Neutrophil (primary cell): Measurements from ENCODE around the gene DTX3L.

Source experiments
- H3K27ac ChIP-seq: fragments of 200-600 bp; sonication (generic); 2 replicates; pipeline ENCODE4 v1.5.1; 2016; ENCODE audit warnings: mild to moderate bottlenecking, moderate library complexity
- H3K27me3 ChIP-seq: fragments of 200-600 bp; sonication (generic); 2 replicates; pipeline ENCODE4 v1.6.0; 2016; ENCODE audit warnings: mild to moderate bottlenecking
- H3K36me3 ChIP-seq: fragments of 200-600 bp; sonication (generic); 2 replicates; pipeline ENCODE4 v1.5.1; 2017
- H3K4me1 ChIP-seq, 2 experiments: fragments of 200-600 bp in 1 of 2; sonication (generic) in 1 of 2; 1 replicate in 1 of 2; 2 replicates in 1 of 2; pipeline versions ENCODE4 v1.5.1 to v1.6.1; 2013 to 2016; ENCODE audit warnings: low read depth in 1 of 2, low read length in 1 of 2, mild to moderate bottlenecking in 1 of 2, moderate library complexity in 1 of 2; ENCODE audit not compliant: control insufficient read depth in 1 of 2, insufficient read depth in 1 of 2
- H3K4me3 ChIP-seq, 2 experiments: fragments of 200-600 bp in 1 of 2; sonication (generic) in 1 of 2; 1 replicate in 1 of 2; 2 replicates in 1 of 2; pipeline ENCODE4 v1.5.1; 2013 to 2016; ENCODE audit warnings: low read depth in 1 of 2, low read length in 1 of 2, mild to moderate bottlenecking in 1 of 2, moderate library complexity in 1 of 2
- H3K9me3 ChIP-seq: fragments of 200-600 bp; sonication (generic); 2 replicates; pipeline ENCODE4 v1.5.1; 2016
- TF ChIP-seq, protein P1 (sequence below): fragments of 200-600 bp; sonication (generic); IDR thresholded peaks from 2 replicates; pipeline ENCODE4 v1.5.1; 2016; ENCODE audit warnings: antibody characterized with exemption

DTX3L gene

GRCh38 chr3:122602011-122602710 lies 38.0 kb downstream of the DTX3L start:
- TF ChIP-seq, protein P1, sequence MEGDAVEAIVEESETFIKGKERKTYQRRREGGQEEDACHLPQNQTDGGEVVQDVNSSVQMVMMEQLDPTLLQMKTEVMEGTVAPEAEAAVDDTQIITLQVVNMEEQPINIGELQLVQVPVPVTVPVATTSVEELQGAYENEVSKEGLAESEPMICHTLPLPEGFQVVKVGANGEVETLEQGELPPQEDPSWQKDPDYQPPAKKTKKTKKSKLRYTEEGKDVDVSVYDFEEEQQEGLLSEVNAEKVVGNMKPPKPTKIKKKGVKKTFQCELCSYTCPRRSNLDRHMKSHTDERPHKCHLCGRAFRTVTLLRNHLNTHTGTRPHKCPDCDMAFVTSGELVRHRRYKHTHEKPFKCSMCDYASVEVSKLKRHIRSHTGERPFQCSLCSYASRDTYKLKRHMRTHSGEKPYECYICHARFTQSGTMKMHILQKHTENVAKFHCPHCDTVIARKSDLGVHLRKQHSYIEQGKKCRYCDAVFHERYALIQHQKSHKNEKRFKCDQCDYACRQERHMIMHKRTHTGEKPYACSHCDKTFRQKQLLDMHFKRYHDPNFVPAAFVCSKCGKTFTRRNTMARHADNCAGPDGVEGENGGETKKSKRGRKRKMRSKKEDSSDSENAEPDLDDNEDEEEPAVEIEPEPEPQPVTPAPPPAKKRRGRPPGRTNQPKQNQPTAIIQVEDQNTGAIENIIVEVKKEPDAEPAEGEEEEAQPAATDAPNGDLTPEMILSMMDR = no peak
- Histone ChIP-seq H3K4me1 (no peaks in the 10 kb centered on the region), H3K9me3 (no peaks in the 10 kb centered on the region), H3K27ac (no peak overlapping the region), H3K36me3 (no peaks in the 10 kb centered on the region), H3K27me3 (no peaks in the 10 kb centered on the region), H3K4me3 (no peak overlapping the region)

DNA sequence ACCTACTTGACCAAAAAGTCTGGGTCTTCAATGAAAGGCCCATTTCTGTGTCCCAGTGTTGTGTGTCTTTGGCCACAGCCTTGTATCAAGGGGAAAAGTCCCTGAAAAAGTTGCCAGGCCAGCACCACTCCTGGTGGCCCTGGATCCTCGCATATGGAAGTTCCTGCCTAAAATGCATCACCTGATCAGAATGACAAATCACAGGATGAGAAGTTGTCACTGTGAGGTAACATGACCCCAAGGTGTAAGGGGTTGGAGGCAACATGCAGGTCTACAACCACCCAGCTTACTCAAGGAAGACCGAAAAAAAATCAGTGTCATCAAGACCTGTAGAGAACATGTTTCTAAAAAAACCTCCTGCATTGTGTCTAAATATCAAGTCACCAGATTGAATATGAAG lies 38.9 kb downstream of the DTX3L start:
- Histone ChIP-seq H3K27me3 (no peaks in the 10 kb centered on the region), H3K4me1 (no peaks in the 10 kb centered on the region), H3K9me3 (no peaks in the 10 kb centered on the region), H3K4me3 (no peak overlapping the region), H3K36me3 (no peaks in the 10 kb centered on the region), H3K27ac (no peak overlapping the region)
- TF ChIP-seq, protein P1 = no peak

GRCh38 chr3:122606330-122606729 lies 42.2 kb downstream of the DTX3L start:
- no peaks in the 10 kb centered on the region for H3K27me3 ChIP-seq
- no peak overlapping the region for H3K27ac ChIP-seq
- H3K36me3 ChIP-seq = no peaks in the 10 kb centered on the region
- no peaks in the 10 kb centered on the region for H3K9me3 ChIP-seq
- TF ChIP-seq, protein P1 = no peak
- H3K4me3 ChIP-seq = no peak overlapping the region
- H3K4me1 ChIP-seq = no peaks in the 10 kb centered on the region

GRCh38 chr3:122608916-122609315 lies 44.8 kb downstream of the DTX3L start:
- Histone ChIP-seq H3K9me3 (no peaks in the 10 kb centered on the region), H3K36me3 (no peaks in the 10 kb centered on the region), H3K27ac (no peak overlapping the region), H3K27me3 (no peaks in the 10 kb centered on the region), H3K4me3 (no peak overlapping the region), H3K4me1 (no peaks in the 10 kb centered on the region)
- TF ChIP-seq, protein P1 = no peak

GRCh38 chr3:122609798-122610559 lies 45.8 kb downstream of the DTX3L start:
- Histone ChIP-seq H3K4me3 (no peak overlapping the region), H3K36me3 (no peaks in the 10 kb centered on the region), H3K9me3 (no peaks in the 10 kb centered on the region), H3K4me1 (no peaks in the 10 kb centered on the region), H3K27ac (no peak overlapping the region), H3K27me3 (no peaks in the 10 kb centered on the region)
- TF ChIP-seq, protein P1 = no peak
